Lower lobe of right lung (tissue), 2 donors: ENCODE data around the gene SLC1A2. TPM values are rescaled to one million over a fixed set of nuclear protein-coding genes. Genes with fewer than 3 reads are reported as not detected.

Source experiments
- ATAC-seq, 2 donors: fragments of 200-7000 bp; cut with Tn5 transposase; one replicate each; pipeline ENCODE4 v1.9.1; 2020 to 2022; ENCODE audit warnings: mild to moderate bottlenecking in 2 of 2, moderate library complexity in 2 of 2
- DNase-seq: peaks from one replicate; pipeline ENCODE4 v3.0.0-alpha.2; 2020
- H3K27ac ChIP-seq: fragments of 200-600 bp; one replicate; pipeline ENCODE4 v1.8.0; 2022
- H3K27me3 ChIP-seq: fragments of 200-600 bp; one replicate; pipeline ENCODE4 v1.8.0; 2022; ENCODE audit warnings: low read depth
- H3K36me3 ChIP-seq: fragments of 200-600 bp; one replicate; pipeline ENCODE4 v1.8.0; 2022; ENCODE audit warnings: mild to moderate bottlenecking
- H3K4me1 ChIP-seq: fragments of 200-600 bp; one replicate; pipeline ENCODE4 v1.8.0; 2022
- H3K4me3 ChIP-seq: fragments of 200-600 bp; one replicate; pipeline ENCODE4 v1.8.0; 2022; ENCODE audit warnings: mild to moderate bottlenecking
- H3K9me3 ChIP-seq: fragments of 200-600 bp; one replicate; pipeline ENCODE4 v1.8.0; 2022
- intact Hi-C: fragments of 100-400 bp; cut with DNase I; formaldehyde crosslinking; loops from one replicate; pipeline ENCODE4 v1.11.0; 2022
- total RNA-seq: library from RNA; stranded (reverse); fragmentation: NEBNext Ultra II Directional; extraction: Animal tissue kit (Norgen Biotek cat#: 25700); gene quantifications from one replicate; pipeline ENCODE4 v1.2.1, GENCODE V29; 2021
- TF ChIP-seq, protein P1 (sequence below): fragments of 200-600 bp; IDR thresholded peaks from one replicate; pipeline ENCODE4 v1.8.0; 2022; ENCODE audit warnings: antibody characterized with exemption, mild to moderate bottlenecking
- donor health status: DM: no; HTN: yes; CAD: no; lungs with severe emphysema.

SLC1A2 gene
- total RNA-seq, 1 donor from 2014 or later, result 3.4 TPM

- intact Hi-C loops, result no loop called here
- DNase-seq (peak; percentile 84), ATAC-seq (peak; percentile 88 to 89)
- TF ChIP-seq, protein P1, sequence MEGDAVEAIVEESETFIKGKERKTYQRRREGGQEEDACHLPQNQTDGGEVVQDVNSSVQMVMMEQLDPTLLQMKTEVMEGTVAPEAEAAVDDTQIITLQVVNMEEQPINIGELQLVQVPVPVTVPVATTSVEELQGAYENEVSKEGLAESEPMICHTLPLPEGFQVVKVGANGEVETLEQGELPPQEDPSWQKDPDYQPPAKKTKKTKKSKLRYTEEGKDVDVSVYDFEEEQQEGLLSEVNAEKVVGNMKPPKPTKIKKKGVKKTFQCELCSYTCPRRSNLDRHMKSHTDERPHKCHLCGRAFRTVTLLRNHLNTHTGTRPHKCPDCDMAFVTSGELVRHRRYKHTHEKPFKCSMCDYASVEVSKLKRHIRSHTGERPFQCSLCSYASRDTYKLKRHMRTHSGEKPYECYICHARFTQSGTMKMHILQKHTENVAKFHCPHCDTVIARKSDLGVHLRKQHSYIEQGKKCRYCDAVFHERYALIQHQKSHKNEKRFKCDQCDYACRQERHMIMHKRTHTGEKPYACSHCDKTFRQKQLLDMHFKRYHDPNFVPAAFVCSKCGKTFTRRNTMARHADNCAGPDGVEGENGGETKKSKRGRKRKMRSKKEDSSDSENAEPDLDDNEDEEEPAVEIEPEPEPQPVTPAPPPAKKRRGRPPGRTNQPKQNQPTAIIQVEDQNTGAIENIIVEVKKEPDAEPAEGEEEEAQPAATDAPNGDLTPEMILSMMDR, result peak; percentile 92
- Histone ChIP-seq H3K27ac (peak overlapping the region; percentile 38), H3K36me3 (no peaks in the 10 kb centered on the region), H3K27me3 (no peaks in the 10 kb centered on the region), H3K4me1 (peaks cover 23% of the 10 kb centered on the region), H3K4me3 (peak overlapping the region; percentile 7), H3K9me3 (no peaks in the 10 kb centered on the region)
Measured at GRCh38 chr11:35391922-35392688, 27.3 kb downstream of the SLC1A2 start.

DNA sequence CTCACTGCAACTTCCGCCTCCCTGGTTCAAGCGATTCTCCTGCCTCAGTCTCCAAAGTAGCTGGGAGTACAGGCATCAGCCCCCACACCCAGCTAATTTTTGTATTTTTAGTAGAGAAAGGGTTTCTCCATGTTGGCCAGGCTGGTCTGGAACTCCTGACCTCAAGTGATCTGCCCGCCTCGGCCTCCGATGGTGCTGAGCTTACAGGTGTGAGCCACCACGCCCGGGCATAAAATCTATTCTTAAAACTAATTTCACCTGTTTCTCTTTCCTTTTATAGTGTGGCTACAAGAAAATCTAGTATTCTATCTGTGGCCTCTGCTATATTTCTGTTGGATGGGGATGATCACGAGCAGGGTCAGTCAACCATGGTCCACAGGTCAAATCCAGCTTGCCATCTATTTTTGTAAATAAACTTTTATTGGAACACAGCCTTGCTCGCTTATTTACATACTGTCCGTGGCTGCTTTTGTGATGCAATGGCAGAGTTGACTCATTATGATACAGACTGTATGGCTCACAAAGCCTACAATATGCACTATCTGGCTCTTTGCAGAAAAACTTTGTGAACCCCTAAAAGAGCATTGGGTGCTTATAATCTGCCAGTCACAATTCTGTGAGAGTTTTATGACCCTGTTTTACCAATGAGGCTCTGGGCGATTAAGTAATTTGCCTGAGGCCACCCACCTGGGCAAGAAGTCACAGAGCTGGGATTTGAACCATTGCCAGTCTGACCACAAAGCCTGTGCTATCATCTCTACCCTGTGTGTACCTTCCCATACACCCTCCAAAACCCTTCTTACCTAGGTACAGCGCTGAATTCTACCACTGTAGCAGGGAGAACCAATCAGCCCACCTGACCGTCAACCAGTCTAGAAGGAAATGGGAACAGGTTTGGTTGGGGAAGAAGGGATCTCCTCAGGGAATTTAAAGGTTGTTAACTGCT, 28.3 kb downstream of the SLC1A2 start:
- intact Hi-C loops, result no loop called here
- TF ChIP-seq, protein P1, result no peak
- ATAC-seq, result peak; percentile 66 to 73
- H3K4me1 ChIP-seq, result peaks cover 23% of the 10 kb centered on the region
- peak overlapping the region; percentile 38 for H3K27ac ChIP-seq
- DNase-seq, result no peak
- H3K36me3 ChIP-seq, result no peaks in the 10 kb centered on the region
- peak overlapping the region; percentile 7 for H3K4me3 ChIP-seq
- no peaks in the 10 kb centered on the region for H3K27me3 ChIP-seq
- H3K9me3 ChIP-seq, result no peaks in the 10 kb centered on the region

DNA sequence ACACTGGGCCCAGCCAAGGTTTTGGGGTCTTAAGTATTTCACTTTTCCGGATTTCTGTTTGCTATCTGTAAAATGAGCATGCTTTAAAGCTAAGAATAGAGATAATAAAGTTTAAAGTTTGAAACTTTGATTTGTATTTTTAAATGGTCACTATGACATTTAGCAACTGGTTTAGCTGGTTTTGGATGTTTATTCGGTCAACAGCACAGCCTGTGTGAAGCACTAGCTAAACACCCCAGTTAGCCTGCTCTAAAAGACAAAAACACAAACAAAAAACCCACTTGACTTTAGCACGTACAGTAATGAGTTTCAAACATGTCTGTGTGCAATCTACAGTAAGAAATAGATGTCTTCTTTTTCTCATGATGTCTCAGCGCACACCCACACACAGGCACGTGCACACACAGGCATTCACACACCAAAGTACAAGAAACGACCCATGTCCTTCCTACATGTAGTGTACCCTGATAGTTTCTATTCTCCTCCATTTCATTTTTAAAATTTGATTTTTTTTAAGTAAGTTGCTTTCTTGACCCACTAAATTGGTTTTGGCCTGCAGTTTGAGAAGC, 29.4 kb downstream of the SLC1A2 start:
- peak; percentile 60 to 72 for ATAC-seq
- intact Hi-C loops, result loop anchor here (5.0 kb wide), 1 partner anchor 463 kb away; no protein-coding TSS in a partner anchor

DNA sequence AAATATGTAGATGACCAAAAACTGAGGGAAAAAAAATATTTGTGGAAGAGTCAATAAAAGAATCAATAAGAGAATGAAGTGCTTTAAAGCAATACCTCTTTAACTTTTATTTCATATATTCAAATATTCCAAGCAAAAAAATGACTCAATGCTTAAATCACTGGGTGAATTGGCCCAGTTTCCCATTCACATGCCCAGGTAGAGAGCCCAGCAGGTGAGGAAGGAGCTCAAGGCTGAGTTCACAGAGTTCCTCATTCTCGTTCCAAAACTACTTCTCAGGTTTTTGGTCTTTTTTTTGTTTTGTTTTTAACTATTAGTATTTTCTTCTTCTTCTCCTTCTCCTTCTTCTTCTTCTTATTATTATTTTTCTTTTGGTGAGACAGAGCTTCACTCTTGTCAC, 30.2 kb downstream of the SLC1A2 start:
- Histone ChIP-seq H3K4me1 (peaks cover 23% of the 10 kb centered on the region), H3K27me3 (no peaks in the 10 kb centered on the region), H3K9me3 (no peaks in the 10 kb centered on the region), H3K27ac (no peak overlapping the region), H3K36me3 (no peaks in the 10 kb centered on the region), H3K4me3 (no peak overlapping the region)
- DNase-seq (no peak), ATAC-seq (no peak)
- TF ChIP-seq, protein P1, result no peak
- intact Hi-C loops, result loop anchor here (5.0 kb wide), 1 partner anchor 462 kb away; no protein-coding TSS in a partner anchor

More for the DNA sequence above, 29.4 kb downstream of the SLC1A2 start:
- peaks cover 23% of the 10 kb centered on the region for H3K4me1 ChIP-seq
- TF ChIP-seq, protein P1, result no peak
- no peaks in the 10 kb centered on the region for H3K36me3 ChIP-seq
- H3K27ac ChIP-seq, result no peak overlapping the region
- no peaks in the 10 kb centered on the region for H3K9me3 ChIP-seq
- H3K4me3 ChIP-seq, result no peak overlapping the region
- no peak for DNase-seq
- no peaks in the 10 kb centered on the region for H3K27me3 ChIP-seq

DNA sequence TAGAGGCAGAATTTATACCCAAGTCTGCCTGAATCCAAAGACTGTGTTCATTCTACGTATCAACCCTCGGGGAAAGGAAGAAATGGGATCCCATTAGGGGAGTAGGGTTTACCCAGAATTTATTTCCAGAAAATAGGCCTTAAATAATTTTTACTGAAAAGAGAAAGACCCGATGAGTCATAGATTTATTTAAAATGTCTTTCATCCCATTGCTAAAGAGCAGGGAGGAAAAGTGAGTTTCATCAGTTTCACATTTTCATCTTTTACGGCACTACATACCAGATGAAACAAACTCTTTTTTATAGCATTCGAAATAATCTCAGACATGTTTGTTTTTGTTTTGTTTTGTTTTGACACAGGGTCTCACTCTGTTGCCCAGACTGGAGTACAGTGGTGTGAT, 31.3 kb downstream of the SLC1A2 start:
- no peak for DNase-seq
- Histone ChIP-seq H3K4me3 (no peak overlapping the region), H3K4me1 (peaks cover 23% of the 10 kb centered on the region), H3K27ac (no peak overlapping the region), H3K36me3 (no peaks in the 10 kb centered on the region), H3K27me3 (no peaks in the 10 kb centered on the region), H3K9me3 (no peaks in the 10 kb centered on the region)
- ATAC-seq, result no peak
- TF ChIP-seq, protein P1, result no peak
- intact Hi-C loops, result loop anchor here (5.0 kb wide), 1 partner anchor 461 kb away; no protein-coding TSS in a partner anchor
